NCI-H2196 treated with DMSO at 0.1 percent for 48 hours (cell line): Measurements from ENCODE around the gene PPP4C.
"Not testable (repeated sequence)": the region's sequence is repeated elsewhere in the genome, so short reads cannot be mapped to it uniquely, and the experiment has no call there.

Experiments used
- DNase-seq: peaks from one replicate; lab custom pipeline; 2025; ENCODE audit not compliant: unreplicated experiment; lab: John Stamatoyannopoulos, UW

The PPP4C gene

DNA sequence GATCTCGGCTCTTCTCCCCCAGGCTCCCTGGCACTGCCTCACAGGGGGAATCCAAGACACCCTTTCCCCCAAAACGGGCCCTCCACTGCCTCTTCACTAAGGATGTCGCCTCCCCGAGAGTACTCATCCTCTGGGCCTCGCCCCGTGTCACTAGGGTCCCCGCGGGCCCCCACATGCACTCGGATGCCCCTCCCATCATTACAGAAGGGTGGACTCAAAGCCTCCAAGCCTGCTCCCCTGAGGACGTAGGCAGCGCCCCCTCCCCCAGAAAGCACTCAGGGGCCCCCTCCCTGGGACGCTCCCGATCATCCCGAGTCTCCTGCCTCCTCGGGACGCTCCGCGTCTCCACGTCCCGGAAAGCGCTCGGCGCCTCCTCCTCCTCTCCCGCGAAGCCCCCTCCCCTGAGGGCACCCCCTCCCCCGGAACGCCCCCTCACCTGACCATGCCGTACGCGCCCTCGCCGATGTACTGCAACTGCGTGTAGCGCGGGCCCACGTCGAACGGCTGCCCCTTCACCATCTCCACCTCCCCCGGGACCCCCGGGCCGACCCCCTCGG lies 46.9 kb downstream of the PPP4C start:
- DNase-seq, result no peak

DNA sequence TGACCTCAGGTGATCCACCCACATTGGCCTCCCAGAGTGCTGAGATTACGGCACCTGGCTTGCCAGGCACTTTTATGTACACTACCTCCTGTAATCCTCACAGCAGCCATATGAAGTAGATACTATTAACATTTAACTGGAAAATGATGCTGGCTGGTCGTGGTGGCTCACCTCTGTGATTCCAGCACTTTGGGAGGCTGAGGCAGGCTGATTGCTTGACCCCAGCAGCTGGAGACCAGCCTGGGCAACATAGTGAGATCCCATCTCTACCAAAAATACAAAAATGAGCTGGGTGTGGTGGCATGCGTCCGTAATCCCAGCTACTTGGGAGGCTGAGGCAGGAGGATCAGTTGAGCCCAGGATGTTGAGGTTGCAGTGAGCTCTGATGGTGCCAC lies 49.2 kb downstream of the PPP4C start:
- no peak for DNase-seq

DNA sequence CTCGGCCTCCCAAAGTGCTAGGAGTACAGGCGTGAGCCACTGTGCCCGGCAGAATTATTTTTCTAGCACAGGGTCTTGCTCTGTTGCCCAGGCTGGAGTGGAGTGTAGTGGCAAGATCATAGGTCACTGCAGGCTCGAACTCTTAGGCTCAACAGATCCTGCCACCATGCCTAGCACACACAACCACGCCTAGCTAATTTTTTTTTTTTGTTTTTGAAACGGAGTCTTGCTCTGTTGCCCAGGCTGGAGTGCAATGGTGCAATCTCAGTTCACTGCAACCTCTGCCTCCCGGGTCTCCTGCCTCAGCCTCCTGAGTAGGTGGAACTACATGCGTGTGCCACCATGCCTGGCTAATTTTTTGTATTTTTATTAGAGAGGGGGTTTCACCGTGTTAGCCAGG lies 49.9 kb downstream of the PPP4C start:
- not testable (repeated sequence) for DNase-seq

DNA sequence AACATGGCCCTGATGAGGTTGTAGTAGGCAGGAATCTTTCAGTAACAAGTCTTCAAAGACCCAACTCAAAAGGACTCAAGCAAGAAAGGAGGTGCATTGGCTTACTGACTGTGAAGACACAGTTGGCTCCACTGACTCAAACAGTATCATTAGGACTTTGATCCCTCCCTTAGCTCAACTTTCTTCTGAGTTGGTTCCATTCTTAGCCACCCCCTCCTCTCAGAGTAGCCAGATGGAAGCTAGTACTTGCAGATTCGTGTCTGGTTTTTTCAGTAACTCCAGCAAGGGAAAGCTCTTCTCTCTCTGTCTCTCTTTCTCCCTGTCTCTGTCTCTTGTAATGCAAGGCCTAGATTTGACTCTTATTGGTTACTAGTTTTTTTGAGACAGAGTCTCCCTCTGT lies 52.2 kb downstream of the PPP4C start:
- no peak for DNase-seq

GRCh38 chr16:30131869-30132475 lies 56.2 kb downstream of the PPP4C start:
- DNase-seq, result peak; percentile 88

GRCh38 chr16:30132591-30132990 lies 56.8 kb downstream of the PPP4C start:
- DNase-seq, result no peak
